Measurements from ENCODE around the gene VPS37D.
"Not testable (repeated sequence)": the region's sequence is repeated elsewhere in the genome, so short reads cannot be mapped to it uniquely, and the experiment has no call there.

Gene VPS37D

DNA sequence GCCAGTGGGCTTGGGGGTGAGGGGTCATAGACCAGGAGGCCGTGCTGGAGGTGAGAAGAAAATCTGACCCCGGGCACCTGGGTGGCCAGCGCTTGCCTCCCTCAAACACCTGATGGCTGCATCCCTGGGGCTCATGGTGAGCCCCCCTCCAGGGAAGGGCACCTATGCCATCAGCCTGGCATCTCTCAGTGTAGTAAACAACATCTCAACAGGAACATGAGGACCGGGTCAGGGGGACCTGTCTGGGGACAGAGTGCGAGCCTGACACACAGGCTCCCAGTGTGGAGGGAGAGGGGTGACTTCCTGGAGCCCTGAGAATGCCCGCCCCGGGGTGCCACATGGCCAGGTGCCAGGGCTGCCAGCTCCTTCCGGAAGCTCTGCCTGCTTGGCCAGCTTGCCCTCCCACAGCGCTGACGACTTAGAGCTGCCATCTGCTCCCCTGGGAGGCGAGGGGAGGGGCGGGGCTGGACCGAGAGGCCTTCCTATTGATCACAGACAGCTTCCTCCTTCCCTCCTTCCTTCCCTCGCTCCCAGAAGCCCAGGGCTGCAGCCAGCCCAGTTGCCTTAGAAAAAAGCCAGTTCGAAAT, 39.5 kb downstream of the VPS37D start:
- peak in 1 of 2 donors; percentile 39 for DNase-seq

GRCh38 chr7:73708961-73709549, 41.4 kb downstream of the VPS37D start:
- no peak for DNase-seq

DNA sequence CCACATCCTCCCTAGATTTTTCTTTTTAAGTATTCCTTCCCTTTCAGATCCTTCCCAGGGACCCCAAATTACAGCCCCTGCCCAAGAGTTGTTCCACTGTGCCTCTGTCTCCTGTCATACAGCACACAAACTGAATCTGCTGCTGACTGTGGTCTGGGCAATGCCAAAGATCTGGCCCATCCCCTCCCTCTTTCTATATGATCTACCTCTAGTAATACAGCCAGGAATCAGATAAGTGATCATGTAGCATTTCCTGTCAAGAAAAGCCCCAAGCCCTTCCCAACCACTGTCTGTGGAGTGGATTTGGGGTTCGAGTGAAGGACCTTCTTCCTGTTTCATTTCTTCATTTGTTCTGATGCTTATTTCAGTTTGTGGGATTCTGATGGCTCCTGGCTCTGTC, 45.1 kb downstream of the VPS37D start:
- no peak for DNase-seq

DNA sequence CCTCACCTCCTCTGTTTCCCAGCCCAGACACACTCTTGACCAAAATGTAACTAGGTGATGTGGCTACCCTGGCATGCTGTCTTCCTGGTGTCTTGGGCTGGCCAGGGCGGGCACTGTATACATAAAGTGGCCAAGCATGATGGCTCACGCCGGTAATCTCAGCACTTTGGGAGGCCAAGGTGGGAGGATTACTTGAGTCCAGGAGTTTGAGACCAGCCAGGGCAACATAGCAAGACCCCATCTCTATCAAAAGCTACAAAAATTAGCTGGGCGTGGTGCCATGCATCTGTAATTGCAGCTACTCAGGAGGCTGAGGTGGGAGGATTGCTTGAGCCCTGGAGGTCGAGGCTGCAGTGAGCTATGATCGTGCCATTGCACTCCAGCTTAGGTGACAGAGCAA, 45.7 kb downstream of the VPS37D start:
- not testable (repeated sequence) for DNase-seq

DNA sequence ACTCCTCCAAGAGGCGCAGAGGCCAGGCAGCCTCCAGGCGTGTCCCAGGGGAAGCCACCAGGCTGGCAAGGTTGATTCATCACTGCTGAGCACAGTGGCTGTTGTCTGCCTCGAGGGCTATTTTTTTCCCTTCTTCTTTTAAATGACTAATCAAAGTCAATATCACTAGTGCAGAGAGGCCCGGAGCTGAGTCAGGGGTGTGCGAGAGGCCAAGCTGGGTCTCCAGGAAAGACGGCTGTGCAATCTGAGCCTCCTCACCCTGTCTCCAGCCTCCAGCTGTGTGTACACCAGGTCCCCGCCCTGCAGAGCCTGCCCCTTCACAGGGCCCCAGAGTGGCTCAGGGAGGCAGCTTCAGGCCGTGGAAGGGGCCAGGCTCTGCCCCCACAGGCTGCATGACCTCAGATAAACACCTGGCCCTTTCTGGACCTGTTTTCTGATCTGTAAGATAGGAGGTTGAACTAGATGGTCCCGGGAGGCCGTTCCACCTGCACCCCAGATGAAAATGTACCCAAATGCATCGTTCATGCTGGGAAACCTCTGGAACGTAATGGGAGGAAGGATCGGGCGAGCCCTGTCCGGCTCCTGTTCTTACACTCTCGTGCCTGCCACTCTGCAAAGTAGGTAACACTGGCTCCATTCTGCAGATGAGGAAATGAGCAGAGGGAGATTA, 48.2 kb downstream of the VPS37D start:
- DNase-seq: peak in 1 of 2 donors; percentile 31

DNA sequence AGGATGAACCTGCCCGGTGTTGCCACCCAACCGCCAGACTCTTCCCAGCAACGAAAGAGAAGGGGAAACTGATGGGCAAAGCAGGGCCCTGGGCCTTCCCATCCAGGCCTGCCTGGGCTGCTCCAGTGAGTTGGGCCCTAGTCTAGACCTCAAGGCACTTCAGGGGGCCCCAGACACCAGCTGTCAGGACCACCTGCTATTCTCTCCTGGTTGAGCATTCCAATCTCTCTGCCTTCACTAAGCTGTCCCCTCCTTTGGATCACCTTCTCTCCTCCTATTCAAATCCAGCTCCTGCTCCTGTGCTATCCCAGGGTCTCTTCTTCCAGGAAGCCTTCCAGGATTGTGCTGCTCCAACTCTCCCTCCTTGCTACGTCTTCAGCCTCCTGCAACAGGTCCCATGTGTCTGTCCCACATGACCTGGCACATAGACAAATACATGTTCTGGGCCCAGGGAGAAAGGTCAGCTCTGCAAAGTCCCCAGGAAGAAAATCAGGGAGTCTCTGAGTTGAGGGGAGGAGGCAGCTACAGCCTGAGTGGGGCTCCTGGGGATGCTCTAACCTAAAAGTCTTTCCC, 48.8 kb downstream of the VPS37D start:
- no peak for DNase-seq

DNA sequence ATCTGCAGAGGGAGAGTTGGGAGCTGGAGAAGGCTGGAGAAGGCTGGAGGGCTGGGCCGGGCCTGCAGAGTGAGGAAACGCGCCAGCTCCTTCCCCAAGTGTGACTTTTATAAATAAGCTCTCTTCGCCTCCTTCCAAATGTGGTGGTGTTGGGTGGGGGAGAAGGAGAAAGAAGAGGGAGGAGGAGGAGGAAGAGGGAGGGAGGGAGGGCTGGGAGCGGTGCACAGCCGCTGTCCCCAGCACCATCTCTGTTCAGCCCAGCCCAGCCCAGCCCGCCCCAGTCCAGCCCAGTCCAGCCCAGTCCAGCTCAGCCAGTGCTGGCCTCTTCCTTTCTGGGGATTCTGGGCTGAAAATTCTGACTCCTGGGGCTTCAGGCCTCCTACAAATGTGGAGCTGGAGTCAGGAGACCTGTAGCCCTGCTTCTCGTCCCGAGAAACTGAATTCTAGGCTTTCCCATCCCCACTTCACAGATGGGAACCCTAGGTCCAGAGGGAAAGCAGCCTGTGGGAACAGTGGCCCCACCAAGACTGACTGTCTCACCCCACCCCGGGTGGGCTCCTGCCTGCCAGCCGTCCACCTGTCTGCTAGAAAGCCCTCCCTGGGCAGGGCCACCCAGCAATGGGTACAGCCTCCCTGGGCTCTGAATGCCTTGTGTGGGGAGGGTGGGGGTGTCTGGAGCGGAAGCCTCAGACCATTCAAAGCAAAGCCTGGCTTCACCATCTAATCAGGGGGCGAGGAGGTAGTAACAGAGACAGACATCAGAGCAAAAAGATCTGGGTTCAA, 49.6 kb downstream of the VPS37D start:
- DNase-seq: no peak

- peak; percentile 69 to 72 for DNase-seq
Observed at GRCh38 chr7:73717991-73718405, 50.4 kb downstream of the VPS37D start.

DNA sequence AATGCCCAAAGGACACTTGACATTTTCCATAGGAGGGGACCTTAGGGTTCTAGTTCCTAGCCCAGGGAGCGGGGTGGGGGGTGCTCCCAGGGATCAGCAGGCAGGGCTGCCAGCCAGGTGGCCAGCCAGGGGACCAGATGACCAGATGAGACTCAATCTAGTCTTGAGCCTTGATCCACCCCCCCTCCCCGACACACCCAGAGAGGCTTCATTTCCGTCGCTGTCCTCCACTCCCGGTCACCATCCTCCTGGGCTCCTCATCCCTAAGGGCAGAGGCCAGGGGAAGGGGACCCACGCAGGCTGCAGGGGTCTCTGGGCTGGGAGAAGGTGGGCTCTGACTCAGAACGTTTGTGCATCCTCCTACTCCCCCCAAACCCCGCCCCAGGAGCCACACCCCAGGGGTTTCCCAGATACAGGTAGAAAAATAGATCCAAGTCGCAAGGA, 50.8 kb downstream of the VPS37D start:
- peak in 1 of 2 donors; percentile 25 for DNase-seq

DNA sequence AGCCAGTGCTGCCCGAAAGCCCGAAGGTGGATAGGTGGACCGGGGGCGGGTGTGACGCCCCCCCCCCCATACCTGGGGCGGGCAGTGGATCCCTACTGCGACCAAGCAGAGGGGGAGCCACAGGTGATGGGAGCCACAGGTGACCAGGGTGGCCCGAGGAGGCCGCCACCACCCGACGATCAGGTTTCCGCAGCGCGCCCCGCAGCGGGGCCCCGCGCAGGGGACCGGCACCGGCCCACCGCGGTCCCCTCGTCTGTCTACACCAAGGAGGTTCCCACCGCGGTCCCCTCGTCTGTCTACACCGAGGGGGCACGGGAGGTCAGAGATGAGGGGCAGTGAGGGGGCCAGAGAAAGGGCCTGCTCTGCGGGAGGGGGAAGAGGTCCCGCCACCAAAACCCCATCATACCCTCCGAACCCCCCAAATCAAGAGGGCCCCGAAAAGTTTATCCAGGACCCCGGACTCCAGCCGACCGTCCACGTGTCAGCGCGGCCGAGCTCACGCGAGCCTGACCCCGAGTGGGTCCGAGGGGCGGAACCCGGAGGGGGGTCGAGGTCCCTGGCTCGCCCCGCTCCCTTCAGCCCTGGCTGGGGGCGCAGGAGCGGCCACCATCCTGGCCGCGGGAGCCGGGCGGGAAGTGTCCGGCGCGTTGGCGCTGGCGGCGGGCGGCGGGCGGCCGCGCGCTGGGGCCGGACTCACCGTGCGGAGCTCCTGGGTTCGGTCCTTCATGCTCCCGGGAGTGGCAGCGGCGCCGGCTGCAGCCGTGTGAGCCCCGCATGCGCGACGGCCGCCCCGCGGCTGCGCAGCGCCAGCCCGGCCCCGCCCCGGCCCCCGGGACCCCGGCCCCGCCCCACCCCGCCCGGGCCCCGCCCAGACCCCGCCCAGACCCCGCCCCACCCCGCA, 51.5 kb downstream of the VPS37D start, which contains the start of gene STX1A:
Gene STX1A (minus strand): TSS at position 765 of the 901 bp plus-strand sequence. CDS start 38 bp downstream, at position 727.
- DNase-seq: peak; percentile 75 to 77

DNA sequence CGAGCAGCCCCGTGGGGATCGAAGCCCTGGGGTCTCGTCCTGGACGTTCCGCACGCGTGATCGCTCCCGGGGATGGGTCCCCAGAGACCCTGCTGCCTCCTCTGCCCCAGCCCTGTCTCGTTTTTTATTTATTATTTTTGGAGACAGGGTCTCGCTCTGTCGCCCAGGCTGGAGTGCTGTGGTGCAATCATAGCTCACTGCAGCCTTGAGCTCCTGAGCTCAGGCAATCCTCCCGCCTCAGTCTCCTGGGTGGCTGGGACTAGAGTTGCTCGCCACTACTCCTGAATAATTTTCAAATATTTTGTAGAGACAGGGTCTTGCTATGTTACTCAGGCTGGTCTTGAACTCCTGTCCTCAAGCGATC, 52.2 kb downstream of the VPS37D start:
- no peak for DNase-seq

DNA sequence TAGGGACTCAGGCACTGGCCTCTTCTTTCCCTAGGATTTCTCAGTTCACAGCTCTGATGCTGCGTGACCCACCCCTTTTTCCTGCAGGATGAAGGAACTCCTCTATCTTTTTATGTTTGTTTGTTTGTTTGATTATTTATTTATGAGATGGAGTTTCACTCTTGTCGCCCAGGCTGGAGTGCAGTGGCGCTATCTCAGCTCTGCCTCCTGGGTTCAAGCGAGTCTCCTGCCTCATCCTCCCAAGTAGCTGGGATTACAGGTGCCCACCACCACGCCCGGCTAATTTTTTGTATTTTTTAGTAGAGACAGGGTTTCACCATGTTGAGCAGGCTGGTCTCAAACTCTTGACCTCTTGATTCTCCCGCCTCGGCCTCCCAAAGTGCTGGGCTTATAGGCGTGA, 52.8 kb downstream of the VPS37D start:
- not testable (repeated sequence) for DNase-seq

DNA sequence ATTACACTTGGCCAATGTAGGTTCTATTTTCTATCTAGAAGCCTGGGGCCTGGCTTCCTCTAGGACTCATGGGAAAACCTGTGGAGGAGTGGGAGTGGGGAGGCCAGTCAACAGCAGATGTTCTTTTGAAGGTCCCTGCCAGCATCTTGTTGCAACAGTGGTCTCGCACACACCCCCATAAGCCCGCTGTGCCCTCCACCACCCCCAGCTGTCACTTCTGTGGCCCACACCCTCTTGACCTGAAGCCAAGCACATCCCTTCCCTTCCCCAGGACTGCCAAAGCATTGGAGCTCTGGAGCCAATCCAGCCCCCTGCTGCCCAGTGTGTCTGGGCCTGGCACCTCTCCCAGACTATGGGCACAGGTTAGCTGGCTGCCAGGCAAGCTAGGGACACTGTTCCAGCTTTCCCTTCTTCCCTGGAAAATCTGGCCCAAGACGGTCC, 53.8 kb downstream of the VPS37D start:
- no peak for DNase-seq

Measured in CD4-positive, alpha-beta T cell treated with Interleukin-1 beta for 1 hour (primary cell).